NCI-H748 (cell line): ENCODE data around the gene KDM1B.

ENCODE experiments used
- DNase-seq: peaks from one replicate; lab custom pipeline; 2025; ENCODE audit not compliant: unreplicated experiment; lab: John Stamatoyannopoulos, UW

The KDM1B gene, protein sequence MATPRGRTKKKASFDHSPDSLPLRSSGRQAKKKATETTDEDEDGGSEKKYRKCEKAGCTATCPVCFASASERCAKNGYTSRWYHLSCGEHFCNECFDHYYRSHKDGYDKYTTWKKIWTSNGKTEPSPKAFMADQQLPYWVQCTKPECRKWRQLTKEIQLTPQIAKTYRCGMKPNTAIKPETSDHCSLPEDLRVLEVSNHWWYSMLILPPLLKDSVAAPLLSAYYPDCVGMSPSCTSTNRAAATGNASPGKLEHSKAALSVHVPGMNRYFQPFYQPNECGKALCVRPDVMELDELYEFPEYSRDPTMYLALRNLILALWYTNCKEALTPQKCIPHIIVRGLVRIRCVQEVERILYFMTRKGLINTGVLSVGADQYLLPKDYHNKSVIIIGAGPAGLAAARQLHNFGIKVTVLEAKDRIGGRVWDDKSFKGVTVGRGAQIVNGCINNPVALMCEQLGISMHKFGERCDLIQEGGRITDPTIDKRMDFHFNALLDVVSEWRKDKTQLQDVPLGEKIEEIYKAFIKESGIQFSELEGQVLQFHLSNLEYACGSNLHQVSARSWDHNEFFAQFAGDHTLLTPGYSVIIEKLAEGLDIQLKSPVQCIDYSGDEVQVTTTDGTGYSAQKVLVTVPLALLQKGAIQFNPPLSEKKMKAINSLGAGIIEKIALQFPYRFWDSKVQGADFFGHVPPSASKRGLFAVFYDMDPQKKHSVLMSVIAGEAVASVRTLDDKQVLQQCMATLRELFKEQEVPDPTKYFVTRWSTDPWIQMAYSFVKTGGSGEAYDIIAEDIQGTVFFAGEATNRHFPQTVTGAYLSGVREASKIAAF

DNA sequence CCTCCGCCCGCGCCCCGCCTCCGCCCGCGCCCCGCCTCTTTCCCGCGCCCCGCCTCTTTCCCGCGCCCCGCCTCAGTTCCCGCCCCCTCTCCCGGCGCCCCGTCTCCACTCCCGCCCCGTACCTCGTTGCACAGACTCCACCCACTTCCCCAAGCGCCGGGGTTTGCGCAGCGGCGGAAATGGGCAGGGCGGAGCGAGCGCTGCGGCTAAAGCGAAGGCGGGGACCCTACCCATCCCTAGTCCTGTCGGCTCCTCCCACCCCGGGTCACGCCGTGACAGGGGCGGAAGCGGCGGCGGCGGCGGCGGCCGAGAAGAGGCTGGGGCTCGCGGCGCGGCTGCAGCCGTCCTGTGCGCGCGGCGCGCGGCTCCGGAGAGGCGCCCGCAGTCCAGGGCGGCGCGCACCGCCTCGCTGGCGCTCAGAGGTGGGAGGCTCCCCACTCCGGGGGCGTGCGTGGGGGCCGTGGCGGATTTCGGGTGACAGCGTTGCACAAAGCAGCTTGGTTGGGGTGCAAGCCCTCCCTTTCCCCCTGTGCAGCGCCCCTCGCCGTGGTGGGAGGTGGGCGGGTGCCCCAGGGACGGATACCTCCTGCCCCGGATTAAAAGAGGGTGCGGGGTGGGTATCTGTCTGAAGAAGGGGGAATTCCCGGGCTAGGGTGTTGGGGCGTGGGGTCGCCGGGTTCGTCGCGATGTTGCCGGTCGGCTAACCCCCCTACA lies at the start of gene KDM1B:
TSS of gene KDM1B (plus strand) at position 273 of the 714 bp plus-strand sequence. CDS start 4,474 bp downstream, outside the sequence.
- DNase-seq, result peak; percentile 99

DNA sequence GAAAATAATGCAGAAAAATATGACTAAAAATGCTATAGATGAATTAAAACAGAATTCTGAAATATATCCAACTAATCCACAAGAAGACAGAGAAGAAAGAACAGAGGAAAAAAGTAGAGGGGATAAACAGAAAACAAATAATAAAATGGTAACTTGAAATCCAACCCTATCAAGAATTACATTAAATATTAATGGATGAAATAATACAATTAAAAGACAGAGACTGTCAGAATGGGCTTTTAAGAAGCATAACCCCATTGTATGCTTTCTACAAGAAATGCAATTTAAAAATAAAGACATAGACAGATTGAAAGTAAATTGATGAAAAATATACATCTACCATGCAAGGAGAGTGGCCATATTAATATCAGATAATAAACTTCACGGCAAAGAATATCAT lies 48.2 kb upstream of the KDM1B start:
- DNase-seq, result no peak

DNA sequence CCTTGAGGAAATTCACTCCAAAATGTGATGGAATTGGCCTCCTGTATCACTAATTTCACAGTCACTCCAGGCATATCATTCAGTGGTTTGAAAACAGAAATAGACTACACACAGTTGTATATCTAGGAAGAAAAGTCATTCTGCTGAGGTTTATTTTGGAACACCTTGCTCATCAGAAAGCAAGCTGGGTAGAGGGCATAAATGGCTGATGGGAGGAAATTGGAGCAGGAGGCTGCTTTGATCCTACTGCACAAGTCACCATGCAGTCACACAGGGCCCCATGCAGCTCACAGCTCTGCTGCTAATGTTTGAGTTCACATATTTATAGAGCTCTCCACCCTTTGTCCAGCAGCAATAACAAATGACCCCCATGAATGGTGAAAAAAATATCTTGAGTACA lies 45.1 kb upstream of the KDM1B start:
- DNase-seq, result no peak

DNA sequence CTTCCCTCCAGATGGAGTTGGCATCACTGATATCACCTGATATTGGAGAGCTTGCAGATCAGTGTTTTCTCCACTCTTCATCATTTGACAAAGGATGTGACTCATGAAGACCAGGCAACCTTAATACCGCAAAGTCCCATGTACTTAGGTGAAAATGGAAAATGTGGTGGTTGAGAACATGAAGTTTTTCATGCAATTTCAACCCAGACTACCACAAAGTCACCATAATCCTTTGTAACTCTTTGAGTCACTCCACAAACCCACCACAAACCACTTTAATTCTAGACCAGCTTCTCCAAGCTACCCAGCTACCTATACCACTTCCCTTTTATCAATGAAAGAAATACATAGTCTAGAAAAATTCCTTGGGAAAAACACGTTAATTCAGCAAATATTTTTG lies 39.9 kb upstream of the KDM1B start:
- DNase-seq, result no peak

DNA sequence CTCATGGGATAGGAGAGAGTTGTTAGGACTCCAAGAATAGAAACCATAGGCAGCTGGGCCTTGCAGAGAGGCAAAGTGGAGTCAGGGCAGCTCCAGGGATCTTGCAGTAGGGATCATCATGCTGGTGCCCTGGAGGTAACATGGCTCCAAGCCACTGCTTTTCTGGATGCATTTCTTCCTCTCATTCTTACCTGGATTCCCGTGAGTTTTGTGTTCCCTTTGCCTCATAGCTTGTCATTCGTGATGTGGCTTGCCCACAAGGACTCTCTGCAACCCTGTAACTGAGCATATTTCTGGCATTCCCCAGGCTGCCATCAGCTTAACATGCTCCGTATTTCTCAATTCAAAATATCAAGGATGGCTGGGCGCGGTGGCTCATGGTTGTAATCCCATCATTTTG lies 38.1 kb upstream of the KDM1B start:
- no peak for DNase-seq

DNA sequence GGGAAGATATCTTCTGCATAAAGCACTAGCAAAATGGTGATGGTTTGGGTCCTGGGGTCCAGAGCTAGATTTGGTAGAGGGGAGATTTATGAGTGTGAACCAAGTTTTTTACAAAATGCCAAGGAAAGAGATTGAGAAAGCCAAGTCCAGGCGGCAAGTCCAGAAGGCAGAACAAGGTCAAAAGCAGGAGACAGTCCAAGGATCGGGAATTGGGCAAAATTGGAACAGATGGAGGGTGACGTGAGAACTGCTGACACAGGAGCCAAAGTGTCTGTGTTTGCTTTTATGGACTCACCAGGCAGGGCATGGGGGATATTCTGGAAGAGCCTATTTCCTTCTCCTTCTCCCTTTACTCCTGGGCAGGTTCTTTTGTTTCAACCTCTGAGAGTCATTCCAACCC lies 36.9 kb upstream of the KDM1B start:
- DNase-seq, result no peak

DNA sequence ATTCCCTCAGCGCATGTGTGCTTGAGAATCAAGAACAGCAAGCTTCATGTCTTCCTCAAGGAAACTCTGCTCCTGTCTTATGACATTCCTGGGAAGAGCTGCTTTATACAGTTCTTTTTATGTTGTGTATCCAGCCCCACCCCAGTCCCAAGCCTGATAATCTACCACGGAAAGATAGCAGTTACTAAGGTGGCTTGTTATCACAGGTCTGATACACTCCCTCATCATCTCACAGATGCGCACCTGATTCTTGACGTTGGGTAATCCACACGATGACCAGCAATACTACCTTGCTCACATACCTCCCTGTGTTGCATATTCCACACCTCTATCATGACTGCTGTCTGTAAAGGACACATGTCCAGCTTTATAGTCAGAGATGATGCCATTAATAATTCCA lies 36.0 kb upstream of the KDM1B start:
- no peak for DNase-seq

DNA sequence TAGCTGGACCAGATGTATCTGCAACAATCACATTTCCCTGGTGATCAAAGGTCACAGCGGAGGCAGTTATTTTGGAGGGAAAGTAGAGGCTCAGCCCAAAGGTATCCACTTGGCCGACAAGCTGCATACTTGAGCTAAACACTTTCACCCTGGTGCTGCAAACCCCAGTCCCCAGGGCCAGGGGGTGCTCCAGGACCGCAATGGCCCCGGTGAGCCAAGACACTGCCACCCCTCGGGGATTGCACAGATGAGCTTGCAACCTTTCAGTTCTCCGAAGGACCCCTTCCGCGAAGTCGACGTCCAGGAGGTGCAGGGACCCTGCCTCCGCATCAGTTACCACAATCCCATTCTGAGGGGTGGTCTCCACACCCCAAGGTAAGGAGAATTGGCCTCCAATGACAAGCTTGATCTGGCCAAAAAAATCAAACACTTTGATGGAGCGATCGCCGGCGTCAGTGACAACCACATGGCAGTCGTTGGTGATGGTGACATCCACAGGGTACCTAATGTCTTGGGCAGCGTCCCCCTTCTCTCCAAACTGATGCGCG lies 33.6 kb upstream of the KDM1B start:
- peak; percentile 44 for DNase-seq

DNA sequence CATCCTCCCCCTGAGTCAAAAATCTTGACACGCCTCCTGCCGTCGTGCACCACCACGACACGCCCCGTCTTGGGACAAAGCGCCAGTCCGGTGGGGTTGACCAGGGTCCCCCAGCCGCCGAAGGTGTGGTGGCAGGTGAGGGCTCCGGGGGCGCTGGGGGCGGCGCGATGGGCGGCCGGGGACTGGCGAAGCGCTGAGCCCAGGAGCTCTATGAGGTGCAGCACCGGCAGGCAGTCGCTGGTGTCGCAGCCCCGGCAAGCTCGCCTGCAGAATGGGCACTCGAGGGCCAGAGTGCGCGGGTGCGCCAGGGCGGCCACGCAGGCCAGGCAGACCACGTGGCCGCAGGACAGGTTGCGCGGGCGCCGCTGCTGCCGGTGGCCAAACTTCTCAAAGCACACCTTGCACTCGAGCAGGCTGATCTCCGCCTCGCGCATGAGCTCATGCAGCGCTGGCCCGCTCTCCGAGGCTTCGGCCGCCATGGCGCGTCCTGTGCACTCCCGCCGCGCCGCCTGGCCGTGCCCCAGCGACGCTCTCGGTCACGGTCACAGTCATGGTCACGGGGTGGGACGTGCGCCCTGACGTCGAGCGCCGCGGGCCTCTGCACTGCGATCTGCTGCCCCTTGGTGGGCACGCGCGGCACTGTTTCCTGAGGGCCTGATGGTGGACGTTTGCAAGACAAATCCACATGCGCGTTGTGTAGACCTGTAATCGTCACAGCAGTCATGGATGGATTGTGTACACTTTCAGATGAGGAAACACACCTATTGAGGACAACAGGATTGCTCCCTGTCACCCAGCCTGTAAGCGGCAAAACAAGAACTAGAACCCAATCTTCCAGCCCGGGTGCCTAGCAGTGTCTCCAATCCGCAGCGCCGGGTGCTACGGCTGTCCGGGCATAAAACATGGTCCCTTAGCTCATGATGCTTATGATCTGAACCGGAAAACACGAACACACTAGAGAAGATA lies 32.8 kb upstream of the KDM1B start, which contains the start of gene NHLRC1:
TSS of gene NHLRC1 (minus strand) at position 550 of the 966 bp plus-strand sequence. CDS start at position 479, 71 bp downstream.
- DNase-seq, result peak; percentile 92

DNA sequence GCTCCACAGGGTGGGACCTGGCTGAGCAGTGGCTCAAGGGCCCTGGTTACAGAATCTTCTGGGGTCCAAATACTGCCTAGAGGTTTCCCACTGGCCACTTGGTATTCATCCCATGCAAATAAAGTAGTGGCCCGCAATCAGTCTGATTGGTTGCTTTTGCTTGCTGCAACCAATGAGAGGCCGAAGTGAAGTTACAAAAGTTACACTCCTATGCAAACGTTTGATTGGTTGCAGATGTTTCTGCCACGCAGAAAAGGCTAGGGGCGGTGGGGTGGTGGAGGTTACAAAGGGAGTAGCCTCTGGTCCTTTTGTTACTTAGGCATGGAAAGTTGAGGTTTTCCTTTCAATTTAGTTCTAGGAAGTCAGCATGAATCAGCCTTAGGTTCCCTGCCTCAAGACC lies 29.1 kb upstream of the KDM1B start:
- DNase-seq, result no peak

DNA sequence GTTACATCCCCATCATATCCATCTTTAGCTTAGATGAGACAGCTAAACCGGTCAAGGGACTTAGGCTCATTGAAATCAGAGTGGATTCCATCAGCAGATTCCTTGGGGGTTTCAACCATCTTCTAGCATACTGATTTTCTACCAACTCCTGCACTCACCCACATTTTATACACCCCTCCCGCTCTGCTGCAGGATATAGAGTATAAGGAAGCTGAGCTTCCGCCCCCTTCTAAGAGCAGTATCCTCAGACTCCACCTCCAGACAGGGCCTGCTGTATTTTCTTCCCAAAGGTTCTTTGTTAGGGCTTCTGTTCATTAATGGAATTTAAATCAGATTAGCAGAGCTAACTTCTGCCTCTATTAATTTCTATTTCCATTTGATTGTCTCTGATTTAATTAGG lies 22.9 kb upstream of the KDM1B start:
- DNase-seq, result no peak

DNA sequence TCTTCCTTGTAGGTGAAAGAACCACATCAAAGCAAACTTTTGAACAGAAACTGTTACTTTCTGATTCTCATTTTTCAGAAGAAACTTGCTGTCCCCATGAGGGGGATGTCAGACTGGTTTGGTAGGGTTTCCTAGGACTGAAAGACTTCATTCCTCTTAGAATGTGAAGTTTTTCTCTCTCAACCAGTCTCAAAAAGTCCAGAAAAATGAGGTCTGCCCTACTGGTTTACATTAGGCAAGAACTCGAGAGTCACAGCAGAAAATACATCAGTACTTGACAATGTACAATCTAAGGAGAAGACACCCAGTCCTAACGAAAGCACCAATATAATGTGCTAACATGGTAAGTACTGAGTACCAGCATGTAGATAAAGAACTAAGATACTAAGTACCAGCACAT lies 20.1 kb upstream of the KDM1B start:
- DNase-seq, result no peak

DNA sequence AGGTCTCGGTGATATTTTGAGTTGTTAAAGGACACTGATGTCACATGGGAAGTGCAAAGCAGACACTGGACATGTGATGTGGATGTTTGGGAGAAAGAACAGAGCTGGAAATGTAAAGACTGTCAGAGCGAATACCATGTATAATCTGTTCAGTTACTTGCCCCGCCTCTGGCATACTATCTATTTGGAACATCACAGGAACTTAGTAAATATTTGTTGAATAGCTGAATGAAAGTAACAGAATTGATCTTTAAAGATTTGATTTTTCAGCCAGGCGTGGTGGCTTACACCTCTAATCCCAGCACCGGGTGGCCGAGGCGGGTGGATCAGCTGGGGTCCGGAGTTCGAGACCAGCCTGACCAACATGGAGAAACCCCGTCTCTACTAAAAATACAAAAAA lies 19.0 kb upstream of the KDM1B start:
- DNase-seq, result no peak

DNA sequence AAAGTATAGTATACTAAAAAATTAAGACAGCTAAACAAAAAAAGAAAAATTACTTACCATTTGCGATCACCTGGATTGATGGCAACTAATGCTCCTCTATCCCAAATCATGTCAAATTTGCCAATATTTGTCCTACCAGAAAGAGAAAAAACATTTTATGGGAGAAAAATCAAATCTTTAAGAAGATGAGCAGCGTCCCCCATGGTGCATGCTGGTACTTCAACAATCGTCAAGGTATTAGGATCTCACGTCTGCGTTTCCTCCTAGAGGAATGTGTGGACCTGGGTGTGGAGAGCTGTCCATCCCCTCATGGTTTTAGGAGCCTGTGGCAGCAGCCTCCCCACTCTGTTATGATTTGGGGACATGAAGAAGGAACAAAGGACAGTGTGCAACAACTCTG lies 16.3 kb upstream of the KDM1B start:
- DNase-seq, result no peak

DNA sequence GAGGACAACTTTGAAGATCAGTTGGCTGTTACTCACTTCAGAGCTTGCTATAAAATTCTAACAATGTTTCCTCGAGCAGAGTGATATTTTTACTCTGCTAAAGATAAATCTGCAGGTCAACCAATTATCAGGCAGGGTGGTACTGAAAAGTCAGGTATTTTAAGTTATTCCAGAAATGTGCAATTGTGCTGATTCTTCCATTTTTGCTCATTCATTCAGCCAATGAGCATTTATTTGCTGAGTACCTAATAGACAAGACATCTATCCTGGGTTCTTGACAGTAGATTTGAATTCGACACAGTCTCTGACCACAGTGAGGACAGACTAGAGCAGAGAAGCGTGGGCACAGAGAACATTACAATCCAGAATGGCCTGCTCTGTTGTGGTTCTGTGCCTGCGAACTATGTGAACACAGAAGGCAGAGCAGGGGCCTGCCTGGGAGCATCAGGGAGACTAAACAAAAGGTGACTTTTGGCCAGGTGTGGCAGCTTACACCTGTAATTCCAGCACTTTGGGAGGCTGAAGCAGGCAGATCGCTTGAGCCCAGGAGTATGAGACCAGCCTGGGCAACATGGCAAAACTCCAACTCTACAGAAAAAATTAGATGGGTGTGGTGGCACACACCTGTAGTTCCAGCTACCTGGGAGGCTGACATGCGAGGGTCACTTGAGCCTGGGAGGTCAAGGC lies 15.1 kb upstream of the KDM1B start:
- DNase-seq, result no peak

DNA sequence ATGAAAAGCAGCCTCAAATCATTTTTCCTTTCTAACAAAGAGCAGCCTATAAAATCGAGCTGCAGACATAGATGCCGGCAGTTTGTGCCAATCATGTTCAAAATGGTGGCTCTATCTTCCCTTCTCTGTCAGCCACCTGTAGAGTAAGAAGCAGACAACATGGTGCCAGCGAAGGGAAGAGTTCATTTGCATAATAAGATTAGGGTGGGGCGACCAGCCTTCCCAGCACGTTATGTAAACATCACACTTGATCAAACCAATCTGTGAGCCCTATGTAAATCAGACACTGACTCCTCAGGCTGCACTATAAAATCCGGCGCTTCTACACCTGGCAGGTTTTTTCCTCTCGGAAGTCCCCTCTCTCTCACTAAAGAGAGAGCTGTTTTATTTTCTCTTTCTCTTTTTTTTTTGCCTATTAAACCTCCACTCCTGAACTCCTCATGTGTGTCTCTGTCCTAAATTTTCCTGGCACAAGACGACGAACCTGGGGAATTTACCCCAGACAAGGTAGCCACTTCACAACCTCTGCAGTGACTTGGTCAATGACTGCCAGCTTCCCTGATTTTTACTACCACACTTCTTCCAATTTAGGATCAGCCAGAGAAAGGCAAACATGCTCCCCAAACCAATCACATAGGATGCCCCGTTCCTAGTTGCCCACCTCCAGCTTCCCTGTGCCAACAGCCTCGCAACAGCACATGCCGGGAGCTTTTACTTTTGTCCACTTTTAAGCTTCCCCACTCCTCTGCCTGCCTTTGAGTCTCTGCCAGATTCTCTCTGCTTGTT lies 13.2 kb upstream of the KDM1B start:
- DNase-seq, result peak; percentile 98

DNA sequence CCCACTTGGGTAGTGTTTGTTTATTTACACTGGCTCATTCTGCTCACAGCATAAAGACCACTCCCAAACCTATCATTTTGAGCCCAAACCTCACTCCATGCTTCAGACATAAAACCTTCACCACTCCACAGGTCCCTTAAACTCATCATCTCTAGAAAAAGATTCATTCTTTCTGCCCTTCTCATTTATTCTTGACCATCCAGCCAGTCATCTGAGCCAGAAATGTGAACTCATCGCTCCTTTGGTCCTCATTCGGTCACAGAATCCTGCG lies 12.7 kb upstream of the KDM1B start:
- no peak for DNase-seq

DNA sequence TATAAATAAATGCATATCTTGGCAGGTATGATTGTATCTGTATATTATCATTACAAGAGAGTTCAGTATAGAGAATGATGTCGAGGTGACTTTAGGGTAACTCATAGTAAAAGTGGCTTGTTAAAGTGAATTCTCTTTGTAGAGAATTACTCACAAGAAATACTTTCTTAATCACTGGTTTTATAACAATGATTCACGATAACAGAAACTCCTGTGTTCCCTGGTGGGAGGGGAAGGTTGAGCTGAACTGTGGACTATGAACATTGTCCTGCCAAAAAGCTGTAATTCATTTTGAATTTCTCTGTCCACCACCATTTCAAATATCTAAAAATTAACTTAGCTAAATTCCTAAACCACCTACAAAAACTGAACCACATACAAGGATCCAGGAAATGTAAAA lies 8.1 kb upstream of the KDM1B start:
- DNase-seq, result no peak

DNA sequence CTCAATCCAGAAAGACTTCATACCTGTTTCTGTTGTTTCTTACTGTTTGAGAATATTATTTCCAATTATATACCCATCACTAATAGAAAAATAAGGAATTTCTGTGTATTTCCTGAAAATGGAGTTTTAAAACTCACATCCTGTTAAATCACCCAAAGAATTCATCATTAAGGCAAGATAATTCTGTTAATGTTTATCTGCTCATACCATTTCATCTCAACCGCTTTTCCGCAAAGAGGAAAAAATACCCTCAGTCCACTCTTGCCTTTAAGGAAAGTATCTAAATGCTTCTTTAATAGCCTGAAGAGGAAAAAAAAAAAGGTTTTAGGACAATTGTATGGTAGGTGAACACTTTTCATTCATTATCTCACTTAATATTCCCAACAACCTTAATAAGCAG lies 7.6 kb upstream of the KDM1B start:
- DNase-seq, result no peak
